OCI-LY1 (cell line): ENCODE data around the gene ATN1.

Experiments
- EZH2 ChIP-seq: fragments of 200-600 bp; sonication (generic), shearing (Covaris generic); IDR thresholded peaks from 2 replicates; pipeline ENCODE4 v1.8.0; 2017; ENCODE audit warnings: borderline replicate concordance, mixed run types, mild to moderate bottlenecking, antibody characterized with exemption, low read length, moderate library complexity, mixed read lengths
- TF ChIP-seq, protein P1 (sequence below): fragments of 200-600 bp; sonication (generic), shearing (Covaris generic); IDR thresholded peaks from 2 replicates; pipeline ENCODE4 v1.5.1; 2017; ENCODE audit warnings: mild to moderate bottlenecking, antibody characterized with exemption, low read length, moderate library complexity, mixed read lengths

GRCh38 chr12:6950811-6951540 lies 23.2 kb downstream of the ATN1 start, which contains the start of gene PTPN6:
- TF ChIP-seq, protein P1, sequence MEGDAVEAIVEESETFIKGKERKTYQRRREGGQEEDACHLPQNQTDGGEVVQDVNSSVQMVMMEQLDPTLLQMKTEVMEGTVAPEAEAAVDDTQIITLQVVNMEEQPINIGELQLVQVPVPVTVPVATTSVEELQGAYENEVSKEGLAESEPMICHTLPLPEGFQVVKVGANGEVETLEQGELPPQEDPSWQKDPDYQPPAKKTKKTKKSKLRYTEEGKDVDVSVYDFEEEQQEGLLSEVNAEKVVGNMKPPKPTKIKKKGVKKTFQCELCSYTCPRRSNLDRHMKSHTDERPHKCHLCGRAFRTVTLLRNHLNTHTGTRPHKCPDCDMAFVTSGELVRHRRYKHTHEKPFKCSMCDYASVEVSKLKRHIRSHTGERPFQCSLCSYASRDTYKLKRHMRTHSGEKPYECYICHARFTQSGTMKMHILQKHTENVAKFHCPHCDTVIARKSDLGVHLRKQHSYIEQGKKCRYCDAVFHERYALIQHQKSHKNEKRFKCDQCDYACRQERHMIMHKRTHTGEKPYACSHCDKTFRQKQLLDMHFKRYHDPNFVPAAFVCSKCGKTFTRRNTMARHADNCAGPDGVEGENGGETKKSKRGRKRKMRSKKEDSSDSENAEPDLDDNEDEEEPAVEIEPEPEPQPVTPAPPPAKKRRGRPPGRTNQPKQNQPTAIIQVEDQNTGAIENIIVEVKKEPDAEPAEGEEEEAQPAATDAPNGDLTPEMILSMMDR: no peak
- TF ChIP-seq EZH2: no peak
